Activated CD8-positive, alpha-beta memory T cell treated with anti-CD3 and anti-CD28 coated beads, Interleukin-2, amount 50 U/mL, for 48 hours (primary cell): ENCODE measurements around the gene TRAPPC3L.
"Not testable (repeated sequence)": the region's sequence is repeated elsewhere in the genome, so short reads cannot be mapped to it uniquely, and the experiment has no call there.

Experiments used
- DNase-seq: peaks from one replicate; pipeline ENCODE4 v3.0.0-alpha.2; 2020

The TRAPPC3L gene

GRCh38 chr6:116512111-116512559 is 33.3 kb downstream of the TRAPPC3L start:
- DNase-seq: no peak

GRCh38 chr6:116511424-116512110 is 33.9 kb downstream of the TRAPPC3L start, which contains the start of gene CALHM5:
CALHM5 (plus strand) TSS chr6:116511639; CDS start chr6:116511697, 58 bp downstream.
- no peak for DNase-seq

GRCh38 chr6:116508527-116508926 is 37.0 kb downstream of the TRAPPC3L start:
- no peak for DNase-seq

GRCh38 chr6:116507324-116507723 is 38.2 kb downstream of the TRAPPC3L start:
- no peak for DNase-seq

- DNase-seq: no peak
Measured at GRCh38 chr6:116500969-116501433, 44.5 kb downstream of the TRAPPC3L start.

- no peak for DNase-seq
Measured at GRCh38 chr6:116497113-116497676, 48.3 kb downstream of the TRAPPC3L start.

GRCh38 chr6:116495161-116495560 is 50.3 kb downstream of the TRAPPC3L start:
- not testable (repeated sequence) for DNase-seq

- no peak for DNase-seq
Measured at GRCh38 chr6:116492331-116493067, 53.0 kb downstream of the TRAPPC3L start.

GRCh38 chr6:116491610-116492330 is 53.7 kb downstream of the TRAPPC3L start:
- DNase-seq: no peak

GRCh38 chr6:116485559-116486184 is 59.8 kb downstream of the TRAPPC3L start:
- no peak for DNase-seq

- no peak for DNase-seq
Measured at GRCh38 chr6:116483616-116484015, 61.9 kb downstream of the TRAPPC3L start.

- DNase-seq: no peak
Measured at GRCh38 chr6:116482780-116483179, 62.7 kb downstream of the TRAPPC3L start.

GRCh38 chr6:116476002-116476678 is 69.3 kb downstream of the TRAPPC3L start:
- no peak for DNase-seq

- no peak for DNase-seq
Measured at GRCh38 chr6:116475141-116475540, 70.3 kb downstream of the TRAPPC3L start.

- no peak for DNase-seq
Measured at GRCh38 chr6:116472706-116473105, 72.8 kb downstream of the TRAPPC3L start.

- no peak for DNase-seq
Measured at GRCh38 chr6:116471531-116471930, 74.0 kb downstream of the TRAPPC3L start.

GRCh38 chr6:116468293-116468692 is 77.2 kb downstream of the TRAPPC3L start:
- no peak for DNase-seq

- no peak for DNase-seq
Measured at GRCh38 chr6:116467514-116467913, 78.0 kb downstream of the TRAPPC3L start.

GRCh38 chr6:116467096-116467495 is 78.4 kb downstream of the TRAPPC3L start:
- no peak for DNase-seq

GRCh38 chr6:116465246-116465645 is 80.2 kb downstream of the TRAPPC3L start:
- no peak for DNase-seq

- DNase-seq: no peak
Measured at GRCh38 chr6:116463301-116463700, 82.2 kb downstream of the TRAPPC3L start.
